NCI-H446 (cell line): ENCODE data around the gene USP22.

ENCODE experiments used
- DNase-seq, 2 experiments: peaks; one replicate each; lab custom pipeline; 2025; lab: John Stamatoyannopoulos, UW

USP22 gene

GRCh38 chr17:21001111-21001812, 41.5 kb downstream of the USP22 start:
- no peak for DNase-seq

DNA sequence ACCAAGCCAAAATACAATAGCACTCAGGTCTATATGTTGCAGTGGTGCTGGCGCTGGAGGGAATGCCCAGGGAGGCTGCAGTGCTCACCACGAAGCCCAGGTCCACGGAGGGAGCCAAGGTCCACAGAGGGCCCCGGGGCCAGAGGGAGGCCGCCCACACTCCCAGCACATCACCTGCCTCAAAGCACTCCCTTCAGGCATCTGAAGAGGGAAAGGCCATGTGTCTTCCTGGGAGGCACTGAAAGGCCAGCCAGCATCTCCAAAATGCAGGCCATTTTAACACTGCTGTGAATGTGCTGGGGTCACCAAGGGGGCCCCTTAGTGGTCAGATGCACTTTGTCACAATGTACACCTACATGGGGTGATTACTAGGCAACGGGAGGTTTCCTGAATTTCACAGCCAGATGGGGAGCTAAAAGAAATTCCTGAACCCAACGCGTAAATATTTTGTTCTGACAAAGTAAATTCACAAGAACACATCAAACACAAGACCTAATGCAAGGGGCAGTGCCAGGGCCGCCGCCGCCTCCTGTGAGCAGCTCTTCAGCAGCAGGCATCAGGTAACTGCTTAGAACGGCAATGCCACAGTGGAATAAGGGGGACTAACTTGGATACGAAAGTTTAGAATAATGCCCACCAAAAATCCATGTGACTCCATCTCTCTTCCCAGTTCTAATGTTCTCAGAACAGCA, 42.8 kb downstream of the USP22 start:
- no peak for DNase-seq

- DNase-seq: no peak
Observed at GRCh38 chr17:20999044-20999573, 43.7 kb downstream of the USP22 start.

GRCh38 chr17:20998571-20999043, 44.2 kb downstream of the USP22 start:
- no peak for DNase-seq

GRCh38 chr17:20997711-20998570, 44.9 kb downstream of the USP22 start:
- DNase-seq: no peak

DNA sequence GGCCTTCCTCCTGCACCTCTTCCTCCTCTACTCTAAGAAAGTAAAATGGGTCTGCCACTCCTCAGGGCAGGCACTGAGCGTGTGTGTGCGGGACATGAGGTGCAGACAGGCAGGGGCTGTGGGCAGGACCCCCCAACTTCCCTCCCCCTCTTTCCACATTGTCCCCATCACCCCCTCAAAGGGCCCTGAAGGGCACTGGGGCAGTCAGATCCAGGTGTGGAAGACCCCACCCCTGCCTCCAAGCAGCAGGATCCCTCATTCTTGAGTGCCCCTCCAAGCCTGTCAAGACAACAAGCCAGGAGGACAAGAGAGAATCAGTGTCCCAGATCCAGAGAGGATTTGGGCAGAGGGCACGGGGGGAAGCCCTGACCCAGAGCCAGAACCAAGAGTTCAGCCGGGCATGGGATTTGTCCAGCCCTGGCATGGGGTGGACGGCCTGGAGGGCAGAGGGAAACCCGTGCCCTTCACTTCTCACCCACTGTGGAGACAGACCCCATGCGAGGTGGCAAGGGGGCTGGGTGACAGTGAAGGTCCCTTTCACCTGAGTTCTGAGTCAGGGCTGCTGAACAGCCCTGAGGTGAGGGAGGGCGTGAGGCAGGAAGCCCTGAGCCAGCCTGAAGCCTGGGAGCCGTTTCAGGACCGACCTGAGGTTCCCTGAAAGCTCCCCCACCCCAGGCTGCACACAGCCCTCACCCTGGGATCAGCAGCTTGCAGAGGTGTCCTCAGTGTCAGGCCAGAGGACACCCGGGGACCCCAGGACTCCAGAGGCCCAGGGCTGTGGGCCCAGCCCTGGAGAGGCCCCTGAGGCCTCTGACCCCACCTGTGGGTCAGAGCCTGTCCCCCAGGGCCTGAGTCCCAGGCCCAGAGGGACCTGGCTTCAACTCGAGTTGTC, 45.8 kb downstream of the USP22 start:
- DNase-seq: no peak

DNA sequence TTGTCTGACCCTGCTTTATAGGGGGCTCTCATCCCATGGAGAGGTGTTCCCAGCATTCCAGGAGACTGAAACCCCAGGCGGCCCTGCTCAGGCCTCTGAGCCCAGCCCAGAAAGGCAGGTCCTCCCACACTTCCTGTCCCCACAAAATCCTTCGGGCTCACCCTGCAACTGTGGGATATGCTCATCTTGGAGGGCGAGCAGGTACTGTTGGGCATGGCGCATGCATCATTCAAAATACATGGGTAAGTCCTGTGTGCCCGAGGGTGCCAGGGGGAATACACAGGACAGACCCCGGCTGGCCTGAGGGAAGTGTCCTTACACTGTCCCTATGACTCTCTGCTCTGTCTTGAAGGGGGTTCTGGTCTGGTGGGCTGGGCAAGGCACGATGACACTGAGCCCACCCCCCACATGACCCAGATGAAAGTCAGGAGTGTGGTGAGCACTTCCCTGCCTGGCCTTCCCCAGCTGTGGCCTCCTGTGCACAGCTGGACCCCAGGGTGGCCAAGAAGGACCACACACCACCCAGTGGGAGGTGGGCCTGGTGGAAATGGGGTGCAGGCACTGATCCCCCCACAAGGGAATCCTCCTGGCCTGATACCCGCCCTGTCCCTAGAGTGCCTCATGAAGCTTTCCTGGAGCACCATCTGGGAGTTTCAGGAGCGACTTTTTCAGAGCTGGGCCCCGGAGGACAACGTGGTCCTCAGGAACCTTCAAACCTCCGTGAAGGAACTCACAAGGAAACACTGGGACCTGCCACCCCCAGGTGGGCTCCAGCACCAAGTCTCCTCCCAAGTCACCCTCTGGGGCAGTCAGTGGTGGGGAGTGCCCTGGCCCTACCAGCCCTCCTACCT, 46.7 kb downstream of the USP22 start:
- DNase-seq: no peak

DNA sequence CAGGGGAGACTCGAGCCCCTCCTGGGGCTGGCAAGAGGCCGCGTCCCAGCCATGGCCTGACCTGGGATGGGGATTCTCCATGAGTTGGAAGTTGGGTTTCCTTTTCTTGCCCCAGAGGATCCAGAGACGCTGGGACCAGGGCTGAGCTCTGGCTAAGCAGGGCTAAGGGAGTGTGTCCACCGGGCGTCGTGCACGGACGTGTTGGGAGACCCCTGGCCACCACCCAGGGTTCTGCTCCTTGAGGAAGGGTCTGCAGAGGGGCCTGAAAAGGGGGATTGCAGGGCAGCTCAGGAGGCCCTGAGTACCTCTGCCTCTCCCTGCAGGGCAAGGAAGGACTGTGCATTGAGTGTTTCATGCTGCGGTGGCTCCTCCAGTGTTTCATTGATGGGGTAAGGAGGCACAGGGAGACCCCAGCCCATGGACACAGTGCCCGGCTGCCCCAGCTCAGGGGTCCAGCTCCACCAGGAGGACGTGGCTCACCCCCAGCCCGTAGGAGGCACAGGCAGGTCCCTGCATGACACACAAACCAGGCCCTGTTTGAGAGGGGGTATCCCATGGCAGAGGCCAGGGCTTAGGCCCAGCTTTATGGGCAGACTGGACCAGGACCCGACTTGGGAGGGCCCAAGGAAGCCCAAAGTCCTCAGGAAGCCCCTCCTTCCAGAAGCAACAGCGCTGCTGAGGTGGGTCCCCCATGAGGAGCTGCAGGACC, 47.5 kb downstream of the USP22 start:
- no peak for DNase-seq

- DNase-seq: no peak
Observed at GRCh38 chr17:20994779-20995149, 48.0 kb downstream of the USP22 start.

- DNase-seq: no peak
Observed at GRCh38 chr17:20993863-20994778, 48.7 kb downstream of the USP22 start.

GRCh38 chr17:20992987-20993862, 49.6 kb downstream of the USP22 start:
- DNase-seq: peak; percentile 65 to 71

GRCh38 chr17:20992416-20992815, 50.4 kb downstream of the USP22 start:
- no peak for DNase-seq

DNA sequence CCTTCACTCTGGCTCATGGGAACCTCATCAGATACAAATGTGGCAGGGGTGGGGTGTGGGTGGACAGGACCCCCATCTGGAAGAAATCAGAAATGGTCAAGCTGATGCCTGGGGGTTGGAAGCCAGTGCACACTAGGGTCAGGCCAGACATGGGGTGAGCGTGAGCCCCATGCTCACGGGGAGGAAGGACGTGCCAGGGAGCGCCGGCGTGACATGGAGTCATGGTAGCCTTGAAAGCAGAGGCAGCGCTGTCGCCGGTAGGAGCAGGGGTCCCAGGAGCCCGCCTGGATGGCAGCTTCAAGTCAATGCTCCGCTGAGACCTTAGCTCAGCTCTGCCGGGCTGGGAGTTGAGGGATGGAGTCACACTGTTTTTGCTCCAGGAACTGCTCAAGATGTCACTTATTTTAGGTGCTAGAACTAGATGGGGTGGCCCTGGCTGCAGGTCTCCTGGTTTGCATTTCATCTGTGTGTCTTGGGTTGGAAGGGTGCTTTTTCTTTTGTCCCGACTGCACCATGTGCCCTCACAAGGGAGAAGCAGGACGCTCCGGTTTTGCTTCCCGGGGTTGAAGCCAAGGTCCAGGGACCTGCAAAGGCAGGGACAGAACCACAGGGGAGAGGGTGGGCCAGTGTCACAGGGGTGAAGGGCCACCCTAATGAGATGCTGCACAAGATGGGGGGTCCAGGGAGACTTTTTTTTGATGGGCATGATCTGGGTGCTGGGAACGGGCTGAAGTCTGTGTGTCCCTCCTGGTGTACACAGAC, 51.4 kb downstream of the USP22 start:
- no peak for DNase-seq

DNA sequence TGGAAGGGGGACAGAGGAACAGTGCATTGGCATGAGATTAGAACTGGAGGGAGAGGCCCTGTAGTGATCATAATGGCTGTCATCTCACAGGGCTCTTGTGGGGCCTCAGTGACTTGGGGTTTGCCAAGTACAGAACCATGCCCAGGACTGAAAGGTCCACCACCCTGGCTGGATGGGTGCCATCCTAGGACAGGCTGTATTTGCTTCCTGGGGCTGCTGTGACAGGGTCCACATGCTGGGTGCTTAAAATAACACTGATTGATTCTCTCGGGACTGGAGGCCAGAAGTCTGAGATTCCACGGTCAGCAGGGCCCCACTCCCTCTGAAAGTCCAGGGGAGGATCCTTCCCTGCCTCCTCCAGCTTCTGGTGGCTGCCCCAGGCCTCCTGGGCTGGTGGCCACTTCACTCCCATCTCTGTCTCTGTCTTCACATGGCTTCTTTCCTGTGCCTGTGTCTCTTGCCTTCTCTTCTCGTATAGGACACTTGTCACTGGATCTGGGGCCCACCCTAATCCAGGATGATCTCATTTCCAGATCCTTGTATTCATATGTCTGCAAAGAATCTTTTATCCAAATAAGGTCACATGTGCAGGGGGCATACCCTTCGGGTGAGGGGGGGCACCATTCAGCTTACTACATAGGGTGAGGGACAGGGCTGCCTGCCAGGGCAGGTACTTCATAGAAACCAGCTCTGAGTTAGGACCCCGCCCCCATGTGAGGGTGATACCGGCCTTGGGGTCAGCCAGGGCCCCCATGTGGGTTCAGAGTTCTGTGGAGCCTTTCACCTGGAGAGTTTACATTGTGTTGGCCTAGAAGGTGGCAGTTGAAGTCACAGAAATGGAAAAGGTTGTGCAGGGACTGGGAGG, 52.6 kb downstream of the USP22 start:
- no peak for DNase-seq

DNA sequence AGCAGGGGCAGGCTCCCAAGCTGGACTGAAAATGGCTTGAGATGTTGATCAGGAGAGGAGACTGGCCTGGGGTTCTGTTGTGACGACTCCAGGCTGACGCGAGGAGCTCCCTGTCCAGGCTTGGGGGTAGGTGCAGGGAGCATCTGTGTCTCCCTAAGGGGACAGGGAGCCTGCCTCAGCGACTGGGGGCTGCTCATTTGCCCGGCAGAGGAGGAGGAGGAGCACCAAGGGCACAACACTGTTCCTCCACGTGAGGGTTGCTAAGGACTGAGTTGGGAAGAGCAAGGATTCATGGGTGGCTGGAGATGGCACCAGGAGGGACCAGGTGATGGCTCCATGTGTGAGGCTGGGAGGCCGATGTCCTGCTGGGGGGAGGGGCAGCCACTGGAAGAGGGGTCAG, 53.3 kb downstream of the USP22 start:
- no peak for DNase-seq

- DNase-seq: no peak
Observed at GRCh38 chr17:20988896-20989295, 53.9 kb downstream of the USP22 start.
